Measurements from ENCODE around the gene NLRC5. TPM values are rescaled to one million over a fixed set of nuclear protein-coding genes. Genes with fewer than 3 reads are reported as not detected.
"Not testable (repeated sequence)": the region's sequence is repeated elsewhere in the genome, so short reads cannot be mapped to it uniquely, and the experiment has no call there.

NLRC5 gene
- total RNA-seq, 1 donor from 2014 or later, result 1.5 TPM

DNA sequence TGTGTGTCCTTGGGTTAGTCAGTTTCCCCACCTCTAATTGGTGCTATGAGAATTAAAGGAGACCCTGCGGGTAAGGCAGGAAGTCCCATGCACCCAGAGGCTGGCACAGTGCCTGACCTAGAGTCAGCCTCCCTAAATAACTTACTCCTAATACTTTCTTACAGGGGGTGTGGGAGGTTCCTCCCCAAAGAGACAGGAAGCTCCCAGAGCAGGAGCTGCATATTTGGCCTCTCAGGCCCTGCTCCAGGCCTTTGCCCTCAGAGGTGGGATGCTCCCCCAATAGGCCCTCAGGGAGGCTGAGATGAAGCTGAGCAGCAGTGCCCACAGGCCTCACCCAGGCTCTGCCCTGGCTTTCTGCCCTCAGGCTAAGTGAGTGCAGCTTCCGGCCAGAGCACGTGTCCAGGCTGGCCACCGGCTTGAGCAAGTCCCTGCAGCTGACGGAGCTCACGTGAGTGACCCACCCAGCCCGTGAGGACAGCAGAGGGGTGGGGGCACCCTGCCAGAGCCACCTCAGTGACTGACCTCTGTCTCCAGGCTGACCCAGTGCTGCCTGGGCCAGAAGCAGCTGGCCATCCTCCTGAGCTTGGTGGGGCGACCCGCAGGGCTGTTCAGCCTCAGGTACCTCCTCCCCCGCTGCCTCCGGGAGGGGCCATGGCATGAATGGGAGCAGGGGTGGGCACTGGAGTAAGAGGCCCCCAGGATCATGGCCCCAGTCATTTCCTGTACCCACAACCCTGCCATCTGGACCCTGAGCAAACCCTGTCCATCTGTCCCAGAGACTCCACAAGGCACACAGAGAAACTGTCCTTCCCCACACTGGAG lies 71.9 kb downstream of the NLRC5 start:
- Mint-ChIP-seq H3K9me3 (ENCODE audit: unreplicated experiment) (peaks cover 6% of the 10 kb centered on the region), H3K4me3 (ENCODE audit: unreplicated experiment) (peak overlapping the region; percentile 52), H3K27me3 (ENCODE audit: unreplicated experiment) (peaks cover 6% of the 10 kb centered on the region), H3K27ac (ENCODE audit: unreplicated experiment) (peak overlapping the region; percentile 90), H3K4me1 (ENCODE audit: low read depth, unreplicated experiment) (peaks cover 22% of the 10 kb centered on the region), H3K36me3 (ENCODE audit: unreplicated experiment) (no peaks in the 10 kb centered on the region)
- TF ChIP-seq CTCF (IDR thresholded peaks at IDR 0.05; ENCODE audit: partially characterized antibody, unreplicated experiment), result no peak
- peak; percentile 55 for DNase-seq

- Mint-ChIP-seq H3K36me3 (ENCODE audit: unreplicated experiment) (no peaks in the 10 kb centered on the region), H3K27ac (ENCODE audit: unreplicated experiment) (peak overlapping the region; percentile 90), H3K4me3 (ENCODE audit: unreplicated experiment) (no peak overlapping the region), H3K4me1 (ENCODE audit: low read depth, unreplicated experiment) (peaks cover 22% of the 10 kb centered on the region), H3K9me3 (ENCODE audit: unreplicated experiment) (peaks cover 6% of the 10 kb centered on the region), H3K27me3 (ENCODE audit: unreplicated experiment) (peaks cover 6% of the 10 kb centered on the region)
- DNase-seq, result no peak
- no peak for TF ChIP-seq CTCF (IDR thresholded peaks at IDR 0.05; ENCODE audit: partially characterized antibody, unreplicated experiment)
Observed at GRCh38 chr16:57062329-57062728, 73.0 kb downstream of the NLRC5 start.

GRCh38 chr16:57063189-57063588 lies 73.8 kb downstream of the NLRC5 start:
- peaks cover 22% of the 10 kb centered on the region for H3K4me1 Mint-ChIP-seq (ENCODE audit: low read depth, unreplicated experiment)

GRCh38 chr16:57064995-57065394 lies 75.6 kb downstream of the NLRC5 start:
- no peaks in the 10 kb centered on the region for H3K36me3 Mint-ChIP-seq (ENCODE audit: unreplicated experiment)
- no peak for DNase-seq
- peaks cover 21% of the 10 kb centered on the region for H3K4me1 Mint-ChIP-seq (ENCODE audit: low read depth, unreplicated experiment)
- H3K27me3 Mint-ChIP-seq (ENCODE audit: unreplicated experiment), result peaks cover 3% of the 10 kb centered on the region
- no peak for TF ChIP-seq CTCF (IDR thresholded peaks at IDR 0.05; ENCODE audit: partially characterized antibody, unreplicated experiment)
- peaks cover 2% of the 10 kb centered on the region for H3K9me3 Mint-ChIP-seq (ENCODE audit: unreplicated experiment)
- H3K27ac Mint-ChIP-seq (ENCODE audit: unreplicated experiment), result no peak overlapping the region
- H3K4me3 Mint-ChIP-seq (ENCODE audit: unreplicated experiment), result no peak overlapping the region

More at GRCh38 chr16:57063189-57063588, 73.8 kb downstream of the NLRC5 start:
- DNase-seq; H3K27me3 Mint-ChIP-seq (ENCODE audit: unreplicated experiment); H3K36me3 Mint-ChIP-seq (ENCODE audit: unreplicated experiment); H3K9me3 Mint-ChIP-seq (ENCODE audit: unreplicated experiment); H3K4me3 Mint-ChIP-seq (ENCODE audit: unreplicated experiment); H3K27ac Mint-ChIP-seq (ENCODE audit: unreplicated experiment): not testable (repeated sequence)

- H3K27me3 Mint-ChIP-seq (ENCODE audit: unreplicated experiment), result peaks cover 2% of the 10 kb centered on the region
Observed at GRCh38 chr16:57066625-57067024, 77.3 kb downstream of the NLRC5 start.

More at GRCh38 chr16:57066625-57067024, 77.3 kb downstream of the NLRC5 start:
- H3K27ac Mint-ChIP-seq (ENCODE audit: unreplicated experiment), result no peak overlapping the region
- DNase-seq, result no peak
- no peak overlapping the region for H3K4me3 Mint-ChIP-seq (ENCODE audit: unreplicated experiment)
- H3K9me3 Mint-ChIP-seq (ENCODE audit: unreplicated experiment), result peaks cover 2% of the 10 kb centered on the region
- TF ChIP-seq CTCF (IDR thresholded peaks at IDR 0.05; ENCODE audit: partially characterized antibody, unreplicated experiment), result no peak
- no peaks in the 10 kb centered on the region for H3K36me3 Mint-ChIP-seq (ENCODE audit: unreplicated experiment)
- H3K4me1 Mint-ChIP-seq (ENCODE audit: low read depth, unreplicated experiment), result peaks cover 8% of the 10 kb centered on the region
